Heart left ventricle (tissue), 16 donors: ENCODE measurements around the gene EHD1. TPM values are rescaled to one million over a fixed set of nuclear protein-coding genes. Genes with fewer than 3 reads are reported as not detected.
A peak's percentile ranks its signal among the peaks of the same experiment; 100 is the strongest.

Source experiments
- ATAC-seq, 4 donors: fragments of 200-7000 bp; cut with Tn5 transposase; one replicate each; pipeline ENCODE4 v1.9.1; 2020 to 2022; ENCODE audit warnings: moderate library complexity in 4 of 4, mild to moderate bottlenecking in 3 of 4, moderate number of reproducible peaks in 1 of 4
- DNase-seq, 5 donors: peaks; one replicate each; pipeline ENCODE4 v3.0.0-alpha.2; 2020
- H3K27ac ChIP-seq, 12 donors: fragments of 200-600 bp; sonication (generic) in 4 of 12; one replicate each; pipeline versions ENCODE4 v1.5.0 to v1.8.0; 2016 to 2022; ENCODE audit warnings: mild to moderate bottlenecking in 2 of 12
- H3K27me3 ChIP-seq, 9 donors: fragments of 200-600 bp; sonication (generic) in 2 of 9; one replicate each; pipeline versions ENCODE4 v1.5.1 to v1.8.0; 2016 to 2022; ENCODE audit warnings: mild to moderate bottlenecking in 3 of 9
- H3K36me3 ChIP-seq, 9 donors: fragments of 200-600 bp; sonication (generic) in 2 of 9; one replicate each; pipeline versions ENCODE4 v1.5.0 to v1.8.0; 2018 to 2022; ENCODE audit warnings: mild to moderate bottlenecking in 2 of 9
- H3K4me1 ChIP-seq, 12 donors: fragments of 200-600 bp; sonication (generic) in 4 of 12; one replicate each; pipeline versions ENCODE4 v1.5.0 to v1.8.0; 2016 to 2022; ENCODE audit warnings: mild to moderate bottlenecking in 3 of 12
- H3K4me3 ChIP-seq, 12 donors: fragments of 200-600 bp; sonication (generic) in 4 of 12; one replicate each; pipeline versions ENCODE4 v1.5.0 to v1.8.0; 2017 to 2022; ENCODE audit warnings: mild to moderate bottlenecking in 9 of 12, moderate library complexity in 4 of 12
- H3K9me3 ChIP-seq, 12 donors: fragments of 200-600 bp; sonication (generic) in 4 of 12; one replicate each; pipeline versions ENCODE4 v1.5.0 to v1.8.0; 2016 to 2022; ENCODE audit warnings: mild to moderate bottlenecking in 1 of 12
- CTCF ChIP-seq, 12 donors: fragments of 200-600 bp; sonication (generic) in 4 of 12; IDR thresholded peaks; one replicate each; pipeline versions ENCODE4 v1.5.0 to v1.8.0; 2018 to 2022; ENCODE audit warnings: antibody characterized with exemption in 12 of 12, mild to moderate bottlenecking in 5 of 12
- POLR2A ChIP-seq, 2 donors: fragments of 450-650 bp; IDR thresholded peaks; one replicate each; pipeline ENCODE4 v1.6.1; 2017; ENCODE audit warnings: antibody characterized with exemption in 2 of 2, mild to moderate bottlenecking in 2 of 2, moderate library complexity in 2 of 2
- WGBS, 4 donors: extraction: QIAGEN DNeasy Blood & Tissue Kit in 2 of 4; methylation state at CpG; one replicate each; pipeline versions ENCODE4 v1.1.5 to v1.1.7; 2013 to 2018; 5-methylcytosine and 5-hydroxymethylcytosine counted together
- intact Hi-C, 10 donors: fragments of 100-400 bp; cut with DNase I; formaldehyde crosslinking; loops; one replicate each; pipeline versions ENCODE4 v1.11.1 to v1.14.2; 2022
- polyA plus RNA-seq, 2 donors: library from polyadenylated mRNA; stranded (reverse); fragments of 200-250 nt; gene quantifications; one replicate each; pipeline ENCODE4 v1.2.3, GENCODE V29; 2013
- total RNA-seq, 9 donors: library from RNA; depleted of rRNA in 2 of 9; stranded (reverse); fragments of >200 nt in 2 of 9; fragmentation: NEBNext Ultra II Directional in 3 of 9; extraction: Animal tissue kit (Norgen Biotek cat#: 25700) in 3 of 9; gene quantifications; one replicate each; pipeline versions ENCODE4 v1.1.0 to v1.2.4, GENCODE V29; 2016 to 2023
- donor health status: ischemic (EF 13 %, LVEDD 7.1; RV severe dilation, severe dysfunction).
- donor health status: healthy with polysubstance abuse.
- donor health status: DM: no; HTN: yes; CAD: no.
- donor health status: DM: no; HTN: no; CAD: no.
- donor health status: ischemic (EF 25% LVEDD 6.9; RV normal size, moderate dysfunction).
- donor health status: ischemic (EF 25% LVEDD 5.7; RV mildly dilated, moderate dysfunction).
- donor health status: healthy.
- donor health status: DM: yes; HTN: yes; CAD: no.
- donor health status: ischemic (EF 35%, LVEDD 5.7; RV mildly dilated, moderate dysfunction).
- donor health status: nonischemic (EF 11% LVEDD 7.7; RV severe dilation, severe dysfunction).
- donor health status: DM: yes; HTN: yes; CAD: no.
- donor health status: PGD.
- donor health status: ischemic (EF 29% LVEDD 5.4; RV normal size, mild dysfunction).
- donor health status: nonischemic (EF 23%, LVEDD 6.1; RV moderate dilation, normal function).

Gene EHD1
- total and polyA plus RNA-seq, 11 donors = 27.9 to 102 (median 58.0) TPM

GRCh38 chr11:64875369-64876228 lies 2.8 kb downstream of the EHD1 start:
- H3K36me3 ChIP-seq = peaks cover 0 to 43% (median 36%) of the 10 kb centered on the region in 9 donors
- H3K4me1 ChIP-seq = peaks cover 15 to 85% (median 79%) of the 10 kb centered on the region in 12 donors
- intact Hi-C loops = loop anchor here in 1 of 10 donors (2.0 kb wide), 1 partner anchor 13 kb away; no protein-coding TSS in a partner anchor
- ATAC-seq = no peak
- 59 to 75% (median 63%) methylated on average over 17 of the region's 17 CpGs for whole genome bisulfite sequencing, 4 donors
- peak overlapping the region; percentile 16 to 97 (median 90) for H3K27ac ChIP-seq
- H3K9me3 ChIP-seq = no peaks in the 10 kb centered on the region
- DNase-seq = peak in 1 of 5 donors; percentile 37
- peak overlapping the region; percentile 66 to 98 (median 88) for H3K4me3 ChIP-seq
- TF ChIP-seq POLR2A (IDR thresholded peaks at IDR 0.05) = no peak
- TF ChIP-seq CTCF (IDR thresholded peaks at IDR 0.05) = no peak
- H3K27me3 ChIP-seq = no peaks in the 10 kb centered on the region

DNA sequence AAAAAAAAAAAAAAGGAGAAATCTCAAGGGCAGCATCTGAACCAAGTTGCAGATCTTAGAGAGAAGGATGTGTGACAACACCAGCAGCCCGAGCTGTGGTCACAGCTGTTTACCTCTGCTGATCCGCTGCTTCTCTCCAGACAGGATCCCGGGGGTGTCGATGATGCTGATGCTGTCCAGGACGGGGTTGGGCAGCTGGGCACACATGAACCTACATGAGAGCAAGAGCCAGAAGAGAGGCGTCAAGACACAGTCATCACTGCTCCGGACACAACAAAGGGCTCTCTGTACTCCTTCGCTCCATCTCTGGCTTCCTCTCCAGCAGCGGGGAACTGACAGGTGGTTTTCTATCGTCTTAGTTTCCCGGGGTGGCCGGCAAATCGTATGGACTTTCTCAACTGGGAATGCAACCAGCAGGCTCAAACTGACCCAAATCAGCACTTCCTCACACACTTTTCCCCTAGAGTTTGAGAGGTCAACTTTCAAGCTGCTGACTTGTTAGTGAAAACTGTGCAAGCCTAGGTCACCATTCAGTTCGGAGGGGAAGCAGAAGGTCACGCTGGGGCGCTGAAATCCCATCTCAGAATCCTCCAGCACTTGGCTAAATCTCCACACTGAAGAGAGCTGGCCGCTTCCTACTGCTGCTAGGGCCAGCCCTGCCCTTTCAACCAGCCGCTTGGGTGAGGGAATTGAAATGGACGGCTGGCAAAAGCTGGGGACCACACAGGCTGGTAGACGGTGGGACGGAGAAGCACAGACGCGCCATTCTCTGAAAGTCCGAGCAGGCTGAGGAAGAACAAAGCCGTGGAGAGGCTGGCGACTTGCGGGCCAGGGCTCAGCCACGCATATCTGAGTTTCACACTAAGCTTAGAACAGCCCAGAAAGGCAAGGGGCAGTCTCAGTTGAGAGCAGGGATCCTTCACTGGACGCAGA lies 3.8 kb downstream of the EHD1 start:
- peak overlapping the region in 9 of 12 donors; percentile 82 to 98 (median 96) for H3K4me3 ChIP-seq
- peak overlapping the region; percentile 1 to 97 (median 88) for H3K27ac ChIP-seq
- ATAC-seq (peak in 1 of 4 donors; percentile 8), DNase-seq (peak in 2 of 5 donors; percentile 67 to 72)
- no peaks in the 10 kb centered on the region for H3K27me3 ChIP-seq
- peaks cover 22 to 89% (median 79%) of the 10 kb centered on the region in 12 donors for H3K4me1 ChIP-seq
- TF ChIP-seq CTCF (IDR thresholded peaks at IDR 0.05) (no peak), POLR2A (IDR thresholded peaks at IDR 0.05) (no peak)
- intact Hi-C loops = no loop called here
- H3K9me3 ChIP-seq = no peaks in the 10 kb centered on the region
- WGBS, 4 donors = 65 to 76% (median 68%) methylated on average over 22 to 29 of the region's 29 CpGs
- peaks cover 0 to 43% (median 36%) of the 10 kb centered on the region in 9 donors for H3K36me3 ChIP-seq

DNA sequence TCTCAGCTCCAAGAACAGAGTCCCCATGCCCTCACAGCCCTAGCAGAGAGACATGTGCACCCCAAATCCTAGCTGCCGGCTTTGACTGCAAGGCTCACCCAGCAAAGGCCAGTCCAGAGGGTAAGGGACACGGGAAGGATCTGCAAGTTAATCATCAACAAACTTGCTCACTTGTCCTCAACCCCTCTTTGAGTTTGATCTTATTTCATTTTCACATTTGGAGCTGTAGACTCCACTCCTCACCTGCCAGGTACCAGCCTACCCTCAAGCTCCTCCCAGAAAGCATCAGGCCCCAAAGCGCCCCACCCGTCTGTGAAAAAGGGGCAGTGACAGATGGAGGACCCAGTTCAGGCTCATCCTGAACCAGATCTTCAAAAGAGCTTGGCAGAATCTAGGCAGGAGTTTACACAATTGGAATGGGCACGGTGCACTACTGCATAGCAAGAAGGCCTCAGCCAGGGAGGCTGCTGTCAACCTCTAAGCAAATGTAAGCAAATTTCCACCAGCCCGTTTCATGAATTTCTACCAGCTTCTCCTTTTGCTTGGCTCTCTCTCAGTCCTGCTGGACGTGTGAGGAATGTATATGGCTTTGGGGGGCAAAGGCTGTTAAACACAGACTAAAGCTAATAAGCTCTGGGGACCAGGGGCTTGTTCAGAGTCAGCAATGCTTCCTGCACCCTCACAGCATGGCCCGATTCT lies 5.5 kb downstream of the EHD1 start:
- H3K9me3 ChIP-seq = no peaks in the 10 kb centered on the region
- H3K4me3 ChIP-seq = peak overlapping the region in 1 of 12 donors; percentile 13
- WGBS, 4 donors = 82 to 86% (median 84%) methylated on average over 6 to 8 of the region's 8 CpGs
- intact Hi-C loops = no loop called here
- H3K27ac ChIP-seq = peak overlapping the region in 5 of 12 donors; percentile 17 to 93 (median 87)
- no peak for DNase-seq
- peaks cover 29 to 98% (median 89%) of the 10 kb centered on the region in 12 donors for H3K4me1 ChIP-seq
- TF ChIP-seq CTCF (IDR thresholded peaks at IDR 0.05) (no peak), POLR2A (IDR thresholded peaks at IDR 0.05) (no peak)
- ATAC-seq = no peak
- H3K36me3 ChIP-seq = peaks cover 0 to 54% (median 36%) of the 10 kb centered on the region in 9 donors
- H3K27me3 ChIP-seq = no peaks in the 10 kb centered on the region
